ENCODE data around the gene PFKFB4.

DNA sequence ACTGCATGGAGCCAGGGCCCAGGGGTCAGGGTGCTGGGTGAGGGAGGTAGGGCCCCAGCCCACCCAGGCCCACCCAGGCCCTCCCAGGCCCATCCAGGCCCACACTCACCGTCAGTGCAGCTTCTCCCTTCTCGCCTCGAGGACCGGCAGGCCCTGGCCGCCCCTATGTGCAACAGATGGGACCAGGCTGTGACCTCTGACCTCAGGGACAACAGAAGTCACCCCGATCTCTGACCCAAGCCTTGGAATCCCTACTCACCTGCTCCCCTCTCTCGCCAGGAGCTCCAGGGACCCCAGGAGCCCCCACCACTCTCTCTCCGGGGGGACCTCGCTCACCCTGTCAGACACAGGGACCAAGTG is 9.8 kb upstream of the PFKFB4 start:
- no peak for TF ChIP-seq POLR2AphosphoS5 (IDR thresholded peaks at IDR 0.05; ENCODE audit: low read length)
- no peak for TF ChIP-seq NKRF (conservative IDR thresholded peaks at IDR 0.05)
- TF ChIP-seq MAX (IDR thresholded peaks at IDR 0.05; ENCODE audit: low read depth, low read length) = no peak
- TF ChIP-seq FOXM1 (IDR thresholded peaks at IDR 0.05; ENCODE audit: low read depth, low read length) = no peak
- TF ChIP-seq, protein P1, sequence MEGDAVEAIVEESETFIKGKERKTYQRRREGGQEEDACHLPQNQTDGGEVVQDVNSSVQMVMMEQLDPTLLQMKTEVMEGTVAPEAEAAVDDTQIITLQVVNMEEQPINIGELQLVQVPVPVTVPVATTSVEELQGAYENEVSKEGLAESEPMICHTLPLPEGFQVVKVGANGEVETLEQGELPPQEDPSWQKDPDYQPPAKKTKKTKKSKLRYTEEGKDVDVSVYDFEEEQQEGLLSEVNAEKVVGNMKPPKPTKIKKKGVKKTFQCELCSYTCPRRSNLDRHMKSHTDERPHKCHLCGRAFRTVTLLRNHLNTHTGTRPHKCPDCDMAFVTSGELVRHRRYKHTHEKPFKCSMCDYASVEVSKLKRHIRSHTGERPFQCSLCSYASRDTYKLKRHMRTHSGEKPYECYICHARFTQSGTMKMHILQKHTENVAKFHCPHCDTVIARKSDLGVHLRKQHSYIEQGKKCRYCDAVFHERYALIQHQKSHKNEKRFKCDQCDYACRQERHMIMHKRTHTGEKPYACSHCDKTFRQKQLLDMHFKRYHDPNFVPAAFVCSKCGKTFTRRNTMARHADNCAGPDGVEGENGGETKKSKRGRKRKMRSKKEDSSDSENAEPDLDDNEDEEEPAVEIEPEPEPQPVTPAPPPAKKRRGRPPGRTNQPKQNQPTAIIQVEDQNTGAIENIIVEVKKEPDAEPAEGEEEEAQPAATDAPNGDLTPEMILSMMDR (IDR thresholded peaks at IDR 0.05 in 2 of 3, conservative IDR thresholded peaks at IDR 0.05 in 1 of 3; ENCODE audit: control insufficient read depth in 2 of 3, extremely low read depth in 1 of 3, insufficient read depth in 1 of 3, low read depth in 3 of 3, low read length in 3 of 3) = no peak
- no peak for TF ChIP-seq ZBTB33 (IDR thresholded peaks at IDR 0.05)
- no peak for TF ChIP-seq BCLAF1 (IDR thresholded peaks at IDR 0.05)
- no peak for TF ChIP-seq ZBED1 (IDR thresholded peaks at IDR 0.05; ENCODE audit: borderline replicate concordance)
- no peak for TF ChIP-seq TCF12 (IDR thresholded peaks at IDR 0.05; ENCODE audit: low read depth, low read length)
- no peak for TF ChIP-seq BRCA1 (IDR thresholded peaks at IDR 0.05; ENCODE audit: low read depth, low read length)
- TF ChIP-seq CHD2 (IDR thresholded peaks at IDR 0.05; ENCODE audit: borderline replicate concordance, low read depth, low read length) = no peak
- no peak for TF ChIP-seq TARDBP (IDR thresholded peaks at IDR 0.05; ENCODE audit: borderline replicate concordance)
